ENCODE measurements around the gene OGFOD2.
"Not testable (repeated sequence)": the region's sequence is repeated elsewhere in the genome, so short reads cannot be mapped to it uniquely, and the experiment has no call there.

OGFOD2 gene

GRCh38 chr12:122974892-122975789 is at the start of gene OGFOD2:
OGFOD2 (plus strand) TSS chr12:122975244; CDS start chr12:122975252, 8 bp downstream.
- DNase-seq (ENCODE audit: low read depth in 2 of 2): peak; percentile 79 to 85

- DNase-seq (ENCODE audit: low read depth in 2 of 2): no peak
These were observed 47.2 kb upstream of the OGFOD2 start for GRCh38 chr12:122927756-122928403.

DNA sequence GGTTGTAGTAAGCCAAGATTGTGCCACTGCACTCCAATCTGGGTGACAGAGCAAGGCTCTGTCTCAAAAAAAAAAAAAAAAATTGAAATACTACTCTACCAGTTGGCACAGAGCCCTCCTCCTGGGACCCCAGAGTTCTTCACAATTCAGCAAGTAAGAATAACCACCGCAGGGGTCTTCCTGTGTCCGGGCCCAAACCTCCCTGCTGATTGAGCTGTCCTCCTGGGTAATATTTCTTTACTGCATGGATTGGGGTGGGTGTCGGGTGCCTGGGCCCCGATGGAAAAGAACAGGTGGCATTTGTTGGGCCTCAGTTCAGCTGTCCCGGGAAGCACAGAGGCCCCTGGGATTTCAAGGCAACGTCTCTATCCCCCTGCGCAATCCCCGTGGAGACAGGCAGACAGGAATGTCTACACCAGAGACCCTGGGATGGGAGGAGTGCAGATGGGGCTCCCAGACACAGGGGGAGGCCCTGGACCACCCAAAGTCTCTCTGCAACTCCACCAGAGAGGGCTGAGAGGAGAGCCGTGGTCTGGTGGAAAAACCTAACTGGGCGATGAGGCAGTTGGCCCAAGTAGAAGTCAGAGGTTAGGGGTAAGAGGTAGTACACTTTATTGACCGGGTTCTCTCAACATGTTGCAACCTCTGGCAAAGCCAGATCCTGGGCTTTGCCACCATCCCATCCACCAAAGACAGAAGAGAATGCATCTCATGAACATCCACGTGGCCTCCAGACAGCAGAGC is 46.5 kb upstream of the OGFOD2 start:
- DNase-seq (ENCODE audit: low read depth in 2 of 2): no peak

DNA sequence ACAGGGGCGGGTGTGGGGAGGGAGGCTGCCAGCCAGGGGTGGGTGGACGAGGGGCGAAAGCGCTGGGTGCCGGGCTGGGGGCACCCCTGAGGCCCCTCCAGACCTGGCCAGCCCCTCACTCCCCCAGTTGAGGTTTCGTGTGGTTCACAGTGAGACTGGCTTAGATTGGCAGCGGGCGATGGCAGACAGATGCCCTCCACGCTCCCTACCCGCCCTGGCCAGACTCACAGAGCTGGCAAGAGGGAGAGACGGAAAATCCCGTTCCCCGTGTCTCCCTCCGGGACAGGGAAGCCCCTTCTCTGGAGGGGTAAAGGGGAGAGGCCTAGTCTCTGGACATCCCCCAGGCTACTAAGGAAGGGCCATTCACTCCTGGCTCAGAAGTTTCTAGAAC is 45.9 kb upstream of the OGFOD2 start:
- no peak for DNase-seq (ENCODE audit: low read depth in 2 of 2)

DNA sequence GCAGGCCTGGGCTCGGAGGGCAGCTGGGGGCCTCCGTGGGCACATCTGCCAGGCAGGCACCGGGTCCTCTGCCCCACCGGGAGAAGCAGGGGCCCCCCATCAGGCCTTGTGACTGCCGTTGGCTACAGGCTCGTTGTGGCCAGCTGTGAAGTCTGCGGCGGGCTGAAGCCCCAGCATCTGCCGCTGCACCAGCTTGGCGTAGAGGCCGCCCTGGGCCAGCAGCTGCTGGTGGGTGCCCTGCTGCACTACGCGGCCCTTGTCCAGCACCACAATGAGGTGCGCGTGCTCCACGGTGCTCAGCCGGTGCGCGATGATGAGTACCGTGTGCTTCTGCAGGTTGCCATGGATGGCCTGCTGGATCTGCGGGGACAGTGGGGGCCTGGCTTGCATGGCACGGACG is 45.2 kb upstream of the OGFOD2 start:
- DNase-seq (ENCODE audit: low read depth in 2 of 2): no peak

DNA sequence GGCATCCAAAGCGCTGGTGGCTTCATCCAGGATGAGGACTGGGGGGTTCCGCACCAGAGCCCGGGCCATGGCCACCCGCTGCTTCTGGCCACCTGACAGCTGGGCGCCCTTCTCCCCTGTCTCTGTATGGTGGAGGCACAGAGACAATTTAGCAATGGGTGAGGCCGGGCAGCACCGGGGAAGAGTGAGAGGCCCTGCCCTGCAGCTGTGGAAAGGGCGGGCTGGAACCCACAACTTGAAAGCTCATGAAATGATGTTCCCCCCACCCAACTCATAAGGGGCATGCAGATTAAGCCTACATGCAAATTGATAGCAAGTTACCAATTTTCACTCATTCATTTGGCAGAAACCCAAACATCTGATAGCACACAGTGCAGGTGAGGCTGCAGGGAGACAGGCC is 42.8 kb upstream of the OGFOD2 start:
- no peak for DNase-seq (ENCODE audit: low read depth in 2 of 2)

GRCh38 chr12:122934722-122935121 is 40.3 kb upstream of the OGFOD2 start:
- no peak for DNase-seq (ENCODE audit: low read depth in 2 of 2)

DNA sequence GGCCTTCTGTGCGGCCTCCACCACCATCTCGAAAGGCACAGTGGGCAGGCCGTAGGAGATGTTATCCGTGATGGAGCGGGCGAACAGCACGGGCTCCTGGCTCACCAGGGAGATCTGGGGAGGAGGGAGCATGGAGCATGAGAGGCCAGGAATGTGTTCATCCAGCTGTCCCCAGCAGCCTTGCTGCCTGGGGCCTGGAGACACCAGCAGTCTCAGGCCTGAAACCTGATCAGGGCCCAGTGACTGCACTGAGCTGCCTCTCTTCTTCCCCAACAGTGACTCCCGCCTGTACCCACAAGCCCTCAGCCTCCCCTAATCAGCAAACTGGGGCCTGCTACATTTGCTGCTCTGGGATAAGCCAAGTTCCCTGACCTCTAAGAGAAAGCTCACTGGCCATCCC is 39.7 kb upstream of the OGFOD2 start:
- DNase-seq (ENCODE audit: low read depth in 2 of 2): no peak

- DNase-seq (ENCODE audit: low read depth in 2 of 2): no peak
These were observed 37.4 kb upstream of the OGFOD2 start for GRCh38 chr12:122937622-122938091.

GRCh38 chr12:122939125-122939524 is 35.9 kb upstream of the OGFOD2 start:
- no peak for DNase-seq (ENCODE audit: low read depth in 2 of 2)

- DNase-seq (ENCODE audit: low read depth in 2 of 2): not testable (repeated sequence)
These were observed 33.7 kb upstream of the OGFOD2 start for GRCh38 chr12:122941351-122941750.

DNA sequence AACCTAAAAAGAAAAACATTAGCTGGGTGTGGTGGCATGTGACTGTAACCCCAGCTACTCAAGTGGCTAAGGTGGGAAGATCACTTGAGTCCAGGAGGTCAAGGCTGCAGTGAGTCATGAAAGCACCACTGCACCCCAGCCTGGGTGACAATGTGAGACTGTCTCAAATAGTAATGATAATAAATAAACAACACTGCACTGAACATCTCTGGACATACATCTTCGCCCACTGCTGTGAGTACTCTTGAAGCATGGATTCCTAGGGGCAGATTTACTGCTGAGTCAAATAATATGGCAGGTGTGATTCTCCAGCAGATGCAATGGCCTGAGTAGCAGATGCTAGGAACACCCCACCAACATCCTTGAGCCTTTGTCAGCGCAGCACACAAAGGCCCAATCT is 32.4 kb upstream of the OGFOD2 start:
- DNase-seq (ENCODE audit: low read depth in 2 of 2): no peak

- no peak for DNase-seq (ENCODE audit: low read depth in 2 of 2)
These were observed 31.8 kb upstream of the OGFOD2 start for GRCh38 chr12:122943196-122943595.

DNA sequence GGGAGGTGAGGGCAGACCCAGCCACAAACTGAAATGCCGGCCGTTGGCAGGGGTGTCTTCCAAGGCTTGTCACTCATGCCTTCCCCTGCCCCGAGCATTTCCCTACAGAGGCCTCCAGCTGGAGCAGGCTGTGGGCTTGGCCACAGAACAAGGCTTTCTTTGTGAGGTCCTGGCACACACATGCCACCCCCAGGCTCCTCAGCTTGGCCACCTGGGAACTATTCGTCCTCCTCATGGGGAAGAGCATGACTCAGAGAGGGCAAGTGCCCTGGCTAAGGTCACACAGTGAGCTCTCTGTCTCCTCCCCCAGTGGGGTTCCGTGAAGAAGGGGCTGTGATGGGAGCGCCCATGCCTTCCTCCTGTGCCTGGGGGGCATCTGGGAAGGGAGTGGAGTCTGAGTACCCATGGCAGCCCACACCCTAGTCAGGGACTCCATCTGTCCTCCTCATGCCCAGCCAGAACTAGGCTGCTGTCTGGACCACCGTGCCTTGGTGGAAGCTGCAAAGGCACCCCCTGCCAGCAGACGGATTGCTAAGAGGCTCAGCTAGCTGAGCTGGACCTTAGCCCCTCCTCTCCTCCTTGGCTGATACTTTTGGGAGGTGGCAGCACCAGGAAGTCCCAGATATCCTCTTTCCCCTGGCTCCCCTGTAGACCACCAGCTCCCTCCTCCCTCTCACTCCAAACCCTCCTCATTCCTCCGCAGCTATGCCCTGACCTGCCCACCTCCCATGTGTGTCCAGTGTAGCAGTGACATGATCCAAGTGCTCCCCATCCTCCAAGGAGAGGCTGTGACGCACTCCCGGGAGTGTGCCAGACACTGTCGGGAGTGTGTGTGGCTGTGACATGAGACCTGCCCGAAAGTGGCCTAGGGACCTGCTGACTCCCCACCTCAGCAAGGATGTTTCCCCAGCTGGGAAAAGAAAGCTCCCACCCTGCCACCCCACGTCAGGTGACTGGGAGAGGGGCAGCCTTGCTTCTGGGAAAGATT is 30.1 kb upstream of the OGFOD2 start:
- DNase-seq (ENCODE audit: low read depth in 2 of 2): no peak

- DNase-seq (ENCODE audit: low read depth in 2 of 2): peak; percentile 35 to 42
These were observed 28.2 kb upstream of the OGFOD2 start for GRCh38 chr12:122946690-122947341.

GRCh38 chr12:122947352-122947792 is 27.7 kb upstream of the OGFOD2 start:
- no peak for DNase-seq (ENCODE audit: low read depth in 2 of 2)

GRCh38 chr12:122948605-122949004 is 26.4 kb upstream of the OGFOD2 start:
- DNase-seq (ENCODE audit: low read depth in 2 of 2): no peak

DNA sequence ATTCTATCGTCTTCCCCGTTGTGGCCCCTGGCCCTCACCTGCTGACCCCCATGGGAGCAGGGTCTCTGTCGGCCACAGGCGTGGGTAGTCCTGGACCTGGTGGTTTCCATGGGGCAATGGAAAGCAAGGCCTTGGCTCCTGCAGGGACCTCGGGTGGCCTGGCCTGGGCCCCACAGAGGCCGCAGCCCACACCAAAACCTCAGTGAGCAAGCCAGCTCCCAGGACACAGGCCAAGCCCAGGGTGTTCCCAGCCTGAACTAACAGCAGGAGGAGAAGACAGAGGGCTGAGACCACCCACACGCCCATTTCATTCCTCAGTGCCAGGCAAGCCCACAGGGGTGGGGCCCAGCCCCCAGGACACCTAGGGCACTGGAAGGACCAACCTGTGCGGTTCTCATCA is 25.6 kb upstream of the OGFOD2 start:
- DNase-seq (ENCODE audit: low read depth in 2 of 2): no peak

DNA sequence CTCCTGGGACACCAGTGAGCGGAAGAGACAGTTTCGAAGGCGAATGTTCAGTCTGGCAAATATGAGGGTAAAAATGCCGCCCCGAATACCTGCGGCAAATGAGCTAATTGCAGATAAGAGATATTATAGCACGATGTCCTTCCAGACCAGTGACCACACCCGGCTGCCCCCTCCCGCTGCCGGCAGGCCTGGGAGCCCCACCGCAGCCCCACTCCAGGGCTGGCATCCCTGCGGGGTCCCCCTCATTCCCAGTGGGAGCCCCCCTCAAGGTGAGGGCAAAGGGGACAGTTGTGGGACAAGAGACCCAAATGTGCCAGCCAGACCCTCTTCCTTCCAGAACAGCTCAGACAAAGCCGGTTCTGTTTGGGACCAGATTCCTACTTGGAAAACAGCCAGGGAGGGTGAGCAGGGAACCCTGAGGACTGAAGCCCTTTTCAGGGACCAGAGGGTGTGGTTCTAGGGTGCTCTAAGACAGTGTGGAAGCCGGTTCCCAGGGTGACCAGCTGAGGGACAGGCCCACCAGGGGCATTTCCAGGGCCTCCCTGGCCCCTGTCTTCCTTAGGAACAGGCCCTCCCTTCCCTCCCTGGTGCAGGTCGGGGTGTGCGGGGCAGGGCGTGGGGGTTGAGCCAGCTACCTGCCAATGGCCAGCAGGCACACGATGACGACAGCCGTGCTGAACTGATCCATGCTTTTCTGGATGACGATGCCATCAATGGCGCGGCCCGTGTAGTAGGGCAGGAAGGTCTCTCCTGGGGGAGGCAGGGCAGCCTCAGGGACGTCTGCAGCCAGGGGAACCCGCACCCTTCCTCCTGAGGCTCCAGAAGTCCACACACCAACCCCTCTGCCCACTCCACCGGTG is 25.0 kb upstream of the OGFOD2 start:
- no peak for DNase-seq (ENCODE audit: low read depth in 2 of 2)

GRCh38 chr12:122951406-122951805 is 23.6 kb upstream of the OGFOD2 start:
- DNase-seq (ENCODE audit: low read depth in 2 of 2): no peak

Data from stimulated activated CD4-positive, alpha-beta T cell treated with anti-CD3 and anti-CD28 coated beads, Interleukin-1b, Interleukin-23, amount 100 ng/mL, for 1 hour (primary cell).